Parathyroid adenoma (tissue), 2 donors: ENCODE measurements around the gene H6PD.

ENCODE experiments used
- H2AFZ ChIP-seq: fragments of 300-600 bp; sonication (generic); one replicate; pipeline ENCODE4 v1.7.0; 2017; ENCODE audit warnings: antibody characterized with exemption, mild to moderate bottlenecking
- H3K27ac ChIP-seq: fragments of 300-600 bp; sonication (generic); one replicate; pipeline ENCODE4 v1.7.0; 2017
- H3K27me3 ChIP-seq: fragments of 300-600 bp; sonication (generic); one replicate; pipeline ENCODE4 v1.7.0; 2017; ENCODE audit warnings: low read length; ENCODE audit not compliant: control insufficient read depth, insufficient read depth
- H3K36me3 ChIP-seq: fragments of 300-600 bp; sonication (generic); one replicate; pipeline ENCODE4 v1.7.0; 2017; ENCODE audit warnings: low read length; ENCODE audit not compliant: control insufficient read depth, insufficient read depth
- H3K4me1 ChIP-seq: fragments of 300-600 bp; sonication (generic); one replicate; pipeline ENCODE4 v1.7.0; 2017; ENCODE audit warnings: control low read depth
- H3K4me2 ChIP-seq: fragments of 300-600 bp; sonication (generic); one replicate; pipeline ENCODE4 v1.7.0; 2017; ENCODE audit warnings: low read length
- H3K4me3 ChIP-seq: fragments of 300-600 bp; sonication (generic); one replicate; pipeline ENCODE4 v1.7.0; 2017; ENCODE audit warnings: low read depth, low read length
- H3K79me2 ChIP-seq: fragments of 300-600 bp; sonication (generic); one replicate; pipeline ENCODE4 v1.7.0; 2017; ENCODE audit warnings: control low read depth
- H3K9ac ChIP-seq: fragments of 300-600 bp; sonication (generic); one replicate; pipeline ENCODE4 v1.7.0; 2017; ENCODE audit warnings: mild to moderate bottlenecking
- H3K9me3 ChIP-seq: fragments of 300-600 bp; sonication (generic); one replicate; pipeline ENCODE4 v1.7.0; 2017; ENCODE audit warnings: low read length; ENCODE audit not compliant: control insufficient read depth
- TF ChIP-seq, protein P1 (sequence below): fragments of 300-600 bp; sonication (generic); IDR thresholded peaks from one replicate; pipeline ENCODE4 v1.7.0; 2017; ENCODE audit warnings: antibody characterized with exemption, mild to moderate bottlenecking
- donor health status: primary hyperparathyroidism.

The H6PD gene

GRCh38 chr1:9307303-9307702, 72.7 kb downstream of the H6PD start:
- Histone ChIP-seq H3K27me3 (no peaks in the 10 kb centered on the region), H3K9ac (no peak overlapping the region), H2AFZ (no peak overlapping the region), H3K36me3 (no peaks in the 10 kb centered on the region), H3K4me3 (no peak overlapping the region), H3K27ac (no peak overlapping the region), H3K4me1 (peaks cover 3% of the 10 kb centered on the region), H3K9me3 (no peaks in the 10 kb centered on the region), H3K4me2 (no peak overlapping the region), H3K79me2 (no peaks in the 10 kb centered on the region)
- TF ChIP-seq, protein P1, sequence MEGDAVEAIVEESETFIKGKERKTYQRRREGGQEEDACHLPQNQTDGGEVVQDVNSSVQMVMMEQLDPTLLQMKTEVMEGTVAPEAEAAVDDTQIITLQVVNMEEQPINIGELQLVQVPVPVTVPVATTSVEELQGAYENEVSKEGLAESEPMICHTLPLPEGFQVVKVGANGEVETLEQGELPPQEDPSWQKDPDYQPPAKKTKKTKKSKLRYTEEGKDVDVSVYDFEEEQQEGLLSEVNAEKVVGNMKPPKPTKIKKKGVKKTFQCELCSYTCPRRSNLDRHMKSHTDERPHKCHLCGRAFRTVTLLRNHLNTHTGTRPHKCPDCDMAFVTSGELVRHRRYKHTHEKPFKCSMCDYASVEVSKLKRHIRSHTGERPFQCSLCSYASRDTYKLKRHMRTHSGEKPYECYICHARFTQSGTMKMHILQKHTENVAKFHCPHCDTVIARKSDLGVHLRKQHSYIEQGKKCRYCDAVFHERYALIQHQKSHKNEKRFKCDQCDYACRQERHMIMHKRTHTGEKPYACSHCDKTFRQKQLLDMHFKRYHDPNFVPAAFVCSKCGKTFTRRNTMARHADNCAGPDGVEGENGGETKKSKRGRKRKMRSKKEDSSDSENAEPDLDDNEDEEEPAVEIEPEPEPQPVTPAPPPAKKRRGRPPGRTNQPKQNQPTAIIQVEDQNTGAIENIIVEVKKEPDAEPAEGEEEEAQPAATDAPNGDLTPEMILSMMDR: no peak

DNA sequence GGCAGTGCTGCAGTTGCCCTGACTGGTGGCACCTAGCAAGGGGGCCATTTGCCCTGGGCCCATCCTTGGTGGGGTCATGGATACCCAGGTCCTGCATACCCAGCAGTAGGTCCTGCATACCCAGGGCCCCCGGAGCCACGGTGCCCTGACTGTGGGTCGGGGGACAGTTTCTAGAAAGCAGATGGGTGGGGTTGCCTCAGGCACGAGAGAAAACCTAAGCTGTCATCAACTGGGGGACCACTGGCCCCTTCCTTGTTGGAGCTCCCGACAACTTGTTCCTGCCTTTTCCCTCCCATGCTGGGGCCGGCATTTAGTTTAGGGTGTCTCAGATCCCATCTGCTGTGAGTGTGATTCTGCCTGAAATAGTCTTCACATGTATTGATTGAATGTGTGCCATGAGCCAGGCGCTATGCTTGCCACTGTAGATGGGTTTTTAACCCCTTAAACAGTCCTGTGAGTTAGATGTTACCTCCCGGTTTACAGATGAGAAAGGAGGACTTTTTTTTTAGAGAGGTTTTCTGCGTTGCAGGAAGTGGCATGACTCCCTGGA, 73.7 kb downstream of the H6PD start:
- Histone ChIP-seq H3K27me3 (no peaks in the 10 kb centered on the region), H3K36me3 (no peaks in the 10 kb centered on the region), H3K4me1 (peaks cover under 1% of the 10 kb centered on the region), H2AFZ (no peak overlapping the region), H3K27ac (no peak overlapping the region), H3K9ac (no peak overlapping the region), H3K79me2 (no peaks in the 10 kb centered on the region), H3K9me3 (no peaks in the 10 kb centered on the region), H3K4me2 (no peak overlapping the region), H3K4me3 (no peak overlapping the region)
- TF ChIP-seq, protein P1: no peak

DNA sequence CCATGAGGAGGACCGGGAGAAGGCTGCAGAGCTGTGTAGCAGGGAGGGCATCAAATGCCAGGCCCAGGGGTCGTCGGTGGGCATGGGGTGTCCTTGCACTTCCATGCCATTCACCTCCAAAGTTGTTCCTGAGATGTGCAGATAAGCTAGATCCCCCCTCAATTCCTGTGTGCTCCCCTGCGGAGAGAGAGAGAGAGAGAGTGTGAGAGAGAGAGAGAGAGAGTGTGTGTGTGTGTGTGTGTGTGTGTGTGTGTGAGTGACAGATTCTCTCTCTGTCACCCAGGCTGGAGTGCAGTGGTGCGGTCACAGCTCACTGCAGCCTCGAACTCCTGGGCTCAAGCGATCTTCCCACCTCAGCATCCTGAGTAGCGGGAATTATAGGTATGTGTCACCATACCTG, 74.5 kb downstream of the H6PD start:
- no peaks in the 10 kb centered on the region for H3K27me3 ChIP-seq
- H3K4me1 ChIP-seq: no peaks in the 10 kb centered on the region
- H2AFZ ChIP-seq: no peak overlapping the region
- no peak overlapping the region for H3K9ac ChIP-seq
- H3K79me2 ChIP-seq: no peaks in the 10 kb centered on the region
- TF ChIP-seq, protein P1: no peak
- no peak overlapping the region for H3K4me2 ChIP-seq
- H3K9me3 ChIP-seq: no peaks in the 10 kb centered on the region
- H3K36me3 ChIP-seq: no peaks in the 10 kb centered on the region
- H3K4me3 ChIP-seq: no peak overlapping the region
- H3K27ac ChIP-seq: no peak overlapping the region

- TF ChIP-seq, protein P1: no peak
- no peak overlapping the region for H2AFZ ChIP-seq
- H3K27ac ChIP-seq: no peak overlapping the region
- no peaks in the 10 kb centered on the region for H3K36me3 ChIP-seq
- H3K4me2 ChIP-seq: no peak overlapping the region
- H3K27me3 ChIP-seq: no peaks in the 10 kb centered on the region
- no peak overlapping the region for H3K4me3 ChIP-seq
- H3K4me1 ChIP-seq: peaks cover 1% of the 10 kb centered on the region
- H3K9me3 ChIP-seq: no peaks in the 10 kb centered on the region
- no peaks in the 10 kb centered on the region for H3K79me2 ChIP-seq
- no peak overlapping the region for H3K9ac ChIP-seq
These were observed 75.4 kb downstream of the H6PD start for GRCh38 chr1:9309991-9310390.

GRCh38 chr1:9311029-9311428, 76.5 kb downstream of the H6PD start:
- TF ChIP-seq, protein P1: no peak
- Histone ChIP-seq H3K4me1 (peaks cover 8% of the 10 kb centered on the region), H3K4me3 (no peak overlapping the region), H3K4me2 (no peak overlapping the region), H3K27me3 (no peaks in the 10 kb centered on the region), H3K79me2 (no peaks in the 10 kb centered on the region), H3K27ac (no peak overlapping the region), H3K9me3 (no peaks in the 10 kb centered on the region), H3K36me3 (no peaks in the 10 kb centered on the region), H2AFZ (no peak overlapping the region), H3K9ac (no peak overlapping the region)
